Neural progenitor cell (in vitro differentiated cells): ENCODE data around the gene TMEM208. TPM values are rescaled to one million over a fixed set of nuclear protein-coding genes. Genes with fewer than 3 reads are reported as not detected.

Experiments used
- DNase-seq: peaks from one replicate; pipeline ENCODE4 v3.0.0-alpha.2; 2016; ENCODE audit warnings: low spot score
- H2AFZ ChIP-seq: fragments of 200-600 bp; sonication (generic); replicated peaks from 2 replicates; pipeline ENCODE4 v1.6.1; 2016; ENCODE audit warnings: antibody characterized with exemption
- H3F3A ChIP-seq: fragments of 200-600 bp; sonication (generic); 2 replicates; pipeline ENCODE4 v1.6.1; 2016; ENCODE audit warnings: antibody characterized with exemption, low read depth
- H3K27ac ChIP-seq: fragments of 200-600 bp; sonication (generic); 2 replicates; pipeline ENCODE4 v1.5.1; 2016; ENCODE audit warnings: mild to moderate bottlenecking
- H3K27me3 ChIP-seq: fragments of 200-600 bp; sonication (generic); 2 replicates; pipeline ENCODE4 v1.6.1; 2016; ENCODE audit warnings: mild to moderate bottlenecking, moderate library complexity
- H3K36me3 ChIP-seq: fragments of 200-600 bp; sonication (generic); 2 replicates; pipeline ENCODE4 v1.5.1; 2016
- H3K4me1 ChIP-seq: fragments of 200-600 bp; sonication (generic); 2 replicates; pipeline ENCODE4 v1.6.1; 2016; ENCODE audit warnings: mixed run types
- H3K4me2 ChIP-seq: fragments of 200-600 bp; sonication (generic); 2 replicates; pipeline ENCODE4 v1.6.1; 2016
- H3K4me3 ChIP-seq: fragments of 200-600 bp; sonication (generic); 2 replicates; pipeline ENCODE4 v1.5.1; 2016
- H3K79me2 ChIP-seq: fragments of 200-600 bp; sonication (generic); 2 replicates; pipeline ENCODE4 v1.6.1; 2016; ENCODE audit warnings: low read depth
- H3K9ac ChIP-seq: fragments of 200-600 bp; sonication (generic); 2 replicates; pipeline ENCODE4 v1.6.1; 2016
- H3K9me3 ChIP-seq: fragments of 200-600 bp; sonication (generic); 2 replicates; pipeline ENCODE4 v1.5.1; 2016; ENCODE audit warnings: low read depth
- H4K20me1 ChIP-seq: fragments of 200-600 bp; sonication (generic); 2 replicates; pipeline ENCODE4 v1.6.1; 2016; ENCODE audit warnings: low read depth
- H3K27ac Mint-ChIP-seq: 3 replicates; pipeline ENCODE4 v1.8.0; 2021; ENCODE audit warnings: mixed read lengths
- H3K27me3 Mint-ChIP-seq: 2 replicates; pipeline ENCODE4 v1.8.0; 2022; ENCODE audit warnings: low read depth, mild to moderate bottlenecking, inconsistent platforms, moderate library complexity, mixed read lengths; ENCODE audit not compliant: insufficient read depth
- H3K36me3 Mint-ChIP-seq: 3 replicates; pipeline ENCODE4 v1.8.0; 2021; ENCODE audit warnings: mixed read lengths
- H3K4me1 Mint-ChIP-seq: 3 replicates; pipeline ENCODE4 v1.8.0; 2021; ENCODE audit warnings: mixed read lengths
- H3K4me3 Mint-ChIP-seq: 3 replicates; pipeline ENCODE4 v1.8.0; 2021; ENCODE audit warnings: mild to moderate bottlenecking, moderate library complexity, mixed read lengths
- H3K9me3 Mint-ChIP-seq: 3 replicates; pipeline ENCODE4 v1.8.0; 2020; ENCODE audit warnings: mixed read lengths
- CTCF ChIP-seq: fragments of 200-600 bp; sonication (generic); IDR thresholded peaks from 2 replicates; pipeline ENCODE4 v1.5.1; 2017; ENCODE audit warnings: antibody characterized with exemption, mild to moderate bottlenecking
- EZH2 ChIP-seq: fragments of 200-600 bp; sonication (generic); IDR thresholded peaks from 2 replicates; pipeline ENCODE4 v1.6.1; 2017; ENCODE audit warnings: antibody characterized with exemption, mild to moderate bottlenecking, moderate library complexity
- EZH2phosphoT487 ChIP-seq: fragments of 200-600 bp; sonication (generic); IDR thresholded peaks from 2 replicates; pipeline ENCODE4 v1.6.1; 2017; ENCODE audit warnings: antibody characterized with exemption
- total RNA-seq: library from RNA; depleted of rRNA; stranded (reverse); fragments of >200 nt; gene quantifications from 2 replicates; pipeline ENCODE4 v1.2.3, GENCODE V29; 2015; ENCODE audit warnings: low replicate concordance

The TMEM208 gene
- total RNA-seq, 1 donor from 2014 or later = 39.4 TPM

DNA sequence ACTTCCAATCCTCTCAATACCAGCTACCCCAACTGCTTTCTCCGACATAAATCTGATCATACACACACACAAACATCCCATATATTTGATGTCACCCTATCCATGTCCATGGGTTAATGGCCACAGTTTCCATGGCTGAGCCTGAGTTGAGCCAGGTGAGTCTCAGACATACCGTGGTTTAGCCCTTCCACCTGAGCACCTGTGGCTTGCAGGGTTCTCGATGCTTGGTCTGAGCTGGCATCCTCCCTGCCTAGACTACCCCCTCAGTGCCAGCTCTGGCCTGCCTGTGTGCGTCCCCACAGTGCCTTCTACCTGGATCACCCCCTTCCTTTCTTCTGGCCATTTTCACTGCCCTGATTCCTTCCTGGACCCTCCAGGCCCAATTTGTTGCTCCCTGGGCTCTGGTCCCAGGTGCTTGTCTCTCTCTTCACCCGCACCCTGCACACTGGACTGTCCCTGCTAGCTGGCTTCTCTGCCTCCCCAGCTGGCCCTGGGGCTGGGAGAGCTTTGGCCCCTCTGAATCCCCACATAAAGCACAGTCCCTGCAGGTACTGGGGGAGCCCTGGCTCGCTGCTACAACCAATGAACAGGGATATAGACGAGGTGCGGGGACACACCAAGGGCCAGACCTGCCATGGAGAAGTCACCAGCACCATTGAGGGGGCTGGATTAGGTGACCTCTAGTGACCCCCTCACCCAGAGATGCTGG, 20.6 kb upstream of the TMEM208 start:
- H3K27ac Mint-ChIP-seq = peak overlapping the region; percentile 63
- peak overlapping the region; percentile 23 for H3K4me3 Mint-ChIP-seq
- Histone ChIP-seq H3K27ac (peak overlapping the region; percentile 53), H3K4me2 (peak overlapping the region; percentile 50), H3K9me3 (no peaks in the 10 kb centered on the region), H3K27me3 (no peaks in the 10 kb centered on the region), H2AFZ (no peak overlapping the region), H3K4me3 (no peak overlapping the region), H3K36me3 (no peaks in the 10 kb centered on the region), H4K20me1 (peaks cover 7% of the 10 kb centered on the region), H3K4me1 (peaks cover 14% of the 10 kb centered on the region), H3F3A (peaks cover 12% of the 10 kb centered on the region), H3K9ac (no peak overlapping the region), H3K79me2 (no peaks in the 10 kb centered on the region)
- H3K27me3 Mint-ChIP-seq = peaks cover 7% of the 10 kb centered on the region
- TF ChIP-seq EZH2 (no peak), EZH2phosphoT487 (no peak), CTCF (no peak)
- peaks cover 6% of the 10 kb centered on the region for H3K36me3 Mint-ChIP-seq
- H3K4me1 Mint-ChIP-seq = peaks cover 7% of the 10 kb centered on the region
- no peaks in the 10 kb centered on the region for H3K9me3 Mint-ChIP-seq
- no peak for DNase-seq

DNA sequence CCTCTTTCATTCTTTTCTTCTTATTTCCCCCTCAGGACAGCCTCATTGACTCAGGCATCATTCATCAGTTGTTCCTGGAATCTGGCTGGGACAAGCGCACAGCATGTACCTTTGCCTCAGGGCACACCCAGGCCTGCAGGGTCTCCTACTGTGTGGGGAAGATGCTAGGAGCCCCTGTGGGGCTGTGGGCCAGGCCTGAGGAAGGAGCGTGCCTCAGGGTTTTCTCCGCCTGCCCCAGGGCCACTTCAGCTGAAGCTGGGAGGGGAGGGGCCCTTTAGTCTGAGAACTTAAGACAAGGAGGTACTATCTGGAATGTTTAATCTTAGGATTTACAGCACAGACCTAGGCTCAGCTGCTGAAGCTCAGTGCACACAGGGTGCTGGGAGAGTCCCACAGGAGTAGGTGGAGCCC, 20.1 kb upstream of the TMEM208 start:
- Histone ChIP-seq H3K9ac (no peak overlapping the region), H3K4me1 (peaks cover 14% of the 10 kb centered on the region), H3K79me2 (no peaks in the 10 kb centered on the region), H3K4me2 (peak overlapping the region; percentile 50), H3K27ac (peak overlapping the region; percentile 53), H3K9me3 (no peaks in the 10 kb centered on the region), H3F3A (peaks cover 12% of the 10 kb centered on the region), H3K4me3 (no peak overlapping the region), H4K20me1 (peaks cover 7% of the 10 kb centered on the region), H3K27me3 (no peaks in the 10 kb centered on the region), H3K36me3 (no peaks in the 10 kb centered on the region), H2AFZ (no peak overlapping the region)
- Mint-ChIP-seq H3K27me3 (peaks cover 7% of the 10 kb centered on the region), H3K36me3 (peaks cover 6% of the 10 kb centered on the region), H3K4me1 (peaks cover 7% of the 10 kb centered on the region), H3K27ac (peak overlapping the region; percentile 63), H3K4me3 (no peak overlapping the region), H3K9me3 (no peaks in the 10 kb centered on the region)
- TF ChIP-seq CTCF (no peak), EZH2phosphoT487 (no peak), EZH2 (no peak)
- peak; percentile 33 for DNase-seq

GRCh38 chr16:67207249-67208091, 19.5 kb upstream of the TMEM208 start:
- H3K4me1 ChIP-seq = peaks cover 14% of the 10 kb centered on the region
- Mint-ChIP-seq H3K36me3 (peaks cover 6% of the 10 kb centered on the region), H3K4me3 (no peak overlapping the region), H3K27me3 (peaks cover 5% of the 10 kb centered on the region), H3K27ac (no peak overlapping the region), H3K4me1 (peaks cover 7% of the 10 kb centered on the region), H3K9me3 (no peaks in the 10 kb centered on the region)
- no peak overlapping the region for H3K9ac ChIP-seq
- TF ChIP-seq EZH2phosphoT487 = no peak
- H3K4me2 ChIP-seq = peak overlapping the region; percentile 50
- H3K27me3 ChIP-seq = no peaks in the 10 kb centered on the region
- H3K4me3 ChIP-seq = no peak overlapping the region
- H4K20me1 ChIP-seq = peaks cover 7% of the 10 kb centered on the region
- no peaks in the 10 kb centered on the region for H3K36me3 ChIP-seq
- peak; percentile 22 for DNase-seq
- H3K79me2 ChIP-seq = no peaks in the 10 kb centered on the region
- H3F3A ChIP-seq = peaks cover 12% of the 10 kb centered on the region
- no peaks in the 10 kb centered on the region for H3K9me3 ChIP-seq
- no peak overlapping the region for H3K27ac ChIP-seq
- no peak overlapping the region for H2AFZ ChIP-seq
